WTC11 (cell line): Measurements from ENCODE around the gene CDH2. TPM values are rescaled to one million over a fixed set of nuclear protein-coding genes. Genes with fewer than 3 reads are reported as not detected.

Source experiments
- ATAC-seq: fragments of 200-7000 bp; cut with Tn5 transposase; 2 replicates; pipeline ENCODE4 v1.10.0; 2021; ENCODE audit warnings: mild to moderate bottlenecking, moderate library complexity
- CTCF ChIA-PET: fragments of 300-600 bp; sonication (Branson Sonifier 250); formaldehyde crosslinking; loops from one replicate; lab custom pipeline; 2021; ENCODE audit warnings: antibody characterized with exemption; lab: Charles Lee
- POLR2A ChIA-PET: fragments of 350-600 bp; sonication (Branson Sonifier 250); formaldehyde crosslinking; loops from one replicate; lab custom pipeline; 2021; ENCODE audit warnings: antibody characterized with exemption; lab: Charles Lee
- DNase-seq: peaks from one replicate; pipeline ENCODE4 v3.0.0; 2021; ENCODE audit warnings: low spot score
- H3K27ac Mint-ChIP-seq: 2 replicates; pipeline ENCODE4 v1.8.0; 2021; ENCODE audit warnings: mixed read lengths
- H3K27me3 Mint-ChIP-seq: 2 replicates; pipeline ENCODE4 v1.8.0; 2021; ENCODE audit warnings: low read depth, mild to moderate bottlenecking, moderate library complexity, mixed read lengths
- H3K36me3 Mint-ChIP-seq: 2 replicates; pipeline ENCODE4 v1.8.0; 2021; ENCODE audit warnings: mixed read lengths
- H3K4me1 Mint-ChIP-seq: 2 replicates; pipeline ENCODE4 v1.8.0; 2022; ENCODE audit warnings: mixed read lengths
- H3K4me3 Mint-ChIP-seq: 2 replicates; pipeline ENCODE4 v1.8.0; 2021; ENCODE audit warnings: mild to moderate bottlenecking, moderate library complexity, mixed read lengths
- H3K9me3 Mint-ChIP-seq: 2 replicates; pipeline ENCODE4 v1.8.0; 2021; ENCODE audit warnings: mixed read lengths
- AR ChIP-seq: fragments of 250-450 bp; sonication (Bioruptor Pico); IDR thresholded peaks from 2 replicates; pipeline ENCODE4 v1.9.0; 2021; ENCODE audit warnings: mild to moderate bottlenecking
- CDX4 ChIP-seq: fragments of 250-450 bp; sonication (Bioruptor Pico); IDR thresholded peaks from 2 replicates; pipeline ENCODE4 v1.9.0; 2021; ENCODE audit warnings: moderate library complexity, mild to moderate bottlenecking, inconsistent platforms, borderline replicate concordance
- ELF4 ChIP-seq: sonication (generic); formaldehyde crosslinking; IDR thresholded peaks from 2 replicates; pipeline ENCODE4 v1.8.1; 2022; ENCODE audit warnings: low read depth, mild to moderate bottlenecking, moderate library complexity, missing genetic modification reagents
- EMX1 ChIP-seq: fragments of 250-450 bp; sonication (Bioruptor Pico); IDR thresholded peaks from 2 replicates; pipeline ENCODE4 v1.8.0; 2021; ENCODE audit warnings: mild to moderate bottlenecking
- FOXJ3 ChIP-seq: sonication (generic); formaldehyde crosslinking; IDR thresholded peaks from 2 replicates; pipeline ENCODE4 v1.9.0; 2021; ENCODE audit warnings: missing genetic modification reagents, mild to moderate bottlenecking, borderline replicate concordance
- FOXP1 ChIP-seq: sonication (generic); formaldehyde crosslinking; IDR thresholded peaks from 2 replicates; pipeline ENCODE4 v1.8.0; 2022; ENCODE audit warnings: missing genetic modification reagents, mild to moderate bottlenecking, moderate library complexity, borderline replicate concordance
- GABPB1 ChIP-seq: sonication (generic); formaldehyde crosslinking; IDR thresholded peaks from 2 replicates; pipeline ENCODE4 v1.8.1; 2023; ENCODE audit warnings: mild to moderate bottlenecking, missing genetic modification reagents
- HMGA2 ChIP-seq: fragments of 250-450 bp; sonication (Bioruptor Pico); IDR thresholded peaks from 2 replicates; pipeline ENCODE4 v1.4.0; 2021; ENCODE audit warnings: mild to moderate bottlenecking, moderate library complexity
- KAT7 ChIP-seq: sonication (generic); formaldehyde crosslinking; IDR thresholded peaks from 2 replicates; pipeline ENCODE4 v1.8.1; 2023; ENCODE audit warnings: missing genetic modification reagents, mild to moderate bottlenecking, borderline replicate concordance
- NFE2L1 ChIP-seq: sonication (generic); formaldehyde crosslinking; IDR thresholded peaks from 2 replicates; pipeline ENCODE4 v1.8.1; 2023; ENCODE audit warnings: missing genetic modification reagents
- NR2C2 ChIP-seq: sonication (generic); formaldehyde crosslinking; IDR thresholded peaks from 2 replicates; pipeline ENCODE4 v1.8.0; 2022; ENCODE audit warnings: mild to moderate bottlenecking, missing genetic modification reagents
- OVOL2 ChIP-seq: fragments of 250-450 bp; sonication (Bioruptor Pico); IDR thresholded peaks from 2 replicates; pipeline ENCODE4 v1.9.0; 2021; ENCODE audit warnings: mild to moderate bottlenecking, borderline replicate concordance
- SMAD3 ChIP-seq: sonication (generic); formaldehyde crosslinking; IDR thresholded peaks from 2 replicates; pipeline ENCODE4 v1.8.0; 2022; ENCODE audit warnings: missing genetic modification reagents, mild to moderate bottlenecking, borderline replicate concordance
- SOX15 ChIP-seq: fragments of 250-450 bp; sonication (Bioruptor Pico); IDR thresholded peaks from 2 replicates; pipeline ENCODE4 v1.9.0; 2021; ENCODE audit warnings: mild to moderate bottlenecking
- STAT6 ChIP-seq: sonication (generic); formaldehyde crosslinking; conservative IDR thresholded peaks from 2 replicates; pipeline ENCODE4 v1.8.1; 2023; ENCODE audit warnings: mild to moderate bottlenecking, low read depth, missing genetic modification reagents, moderate library complexity
- TCF7 ChIP-seq: sonication (generic); formaldehyde crosslinking; IDR thresholded peaks from 2 replicates; pipeline ENCODE4 v1.8.0; 2022; ENCODE audit warnings: mild to moderate bottlenecking, low read depth, missing genetic modification reagents, moderate library complexity
- ZBTB21 ChIP-seq: sonication (generic); formaldehyde crosslinking; IDR thresholded peaks from 2 replicates; pipeline ENCODE4 v1.8.1; 2023; ENCODE audit warnings: mild to moderate bottlenecking, missing genetic modification reagents, borderline replicate concordance
- ZMAT4 ChIP-seq: fragments of 250-450 bp; sonication (Bioruptor Pico); IDR thresholded peaks from 2 replicates; pipeline ENCODE4 v1.9.0; 2021; ENCODE audit warnings: mild to moderate bottlenecking
- ZNF232 ChIP-seq: sonication (generic); formaldehyde crosslinking; IDR thresholded peaks from 2 replicates; pipeline ENCODE4 v1.8.0; 2022; ENCODE audit warnings: mild to moderate bottlenecking, missing genetic modification reagents
- ZNF425 ChIP-seq: fragments of 250-450 bp; sonication (Bioruptor Pico); conservative IDR thresholded peaks from 2 replicates; pipeline ENCODE4 v1.9.0; 2021; ENCODE audit warnings: mild to moderate bottlenecking
- total RNA-seq: library from RNA; stranded (reverse); gene quantifications from 3 replicates; pipeline ENCODE4 v1.2.3, GENCODE V29; 2021

Gene CDH2
- total RNA-seq, 1 experiment from 2014 or later = 17.3 TPM

GRCh38 chr18:28015671-28016070, 161.3 kb downstream of the CDH2 start (continued):
- TF ChIP-seq OVOL2 (CRISPR knock-in tag) (no peak), TCF7 (CRISPR knock-in tag) (no peak)

- ChIA-PET CTCF (interaction anchor here (1.2 kb wide), 2 partner anchors 13 to 25 kb away, joined by 3 to 4 read pairs; no protein-coding TSS in a partner anchor), POLR2A (no interaction called here)
- no peak for TF ChIP-seq AR (CRISPR knock-in tag)
- TF ChIP-seq ELF4 = no peak
- TF ChIP-seq ZBTB21 = no peak
- TF ChIP-seq HMGA2 (CRISPR knock-in tag) = no peak
- no peak for TF ChIP-seq SOX15 (CRISPR knock-in tag)
- TF ChIP-seq EMX1 (CRISPR knock-in tag) = no peak
- TF ChIP-seq CDX4 = no peak
- no peak for TF ChIP-seq ZNF232 (CRISPR knock-in tag)
- TF ChIP-seq NFE2L1 (CRISPR knock-in tag) = no peak
- TF ChIP-seq ZNF425 (CRISPR knock-in tag) = no peak
- no peak for TF ChIP-seq SMAD3 (CRISPR knock-in tag)
- no peak for TF ChIP-seq OVOL2 (CRISPR knock-in tag)
- no peak for TF ChIP-seq ZMAT4
- no peak for TF ChIP-seq NR2C2 (CRISPR knock-in tag)
- TF ChIP-seq KAT7 (CRISPR knock-in tag) = no peak
- no peak for TF ChIP-seq FOXJ3
- DNase-seq (no peak), ATAC-seq (no peak)
- Mint-ChIP-seq H3K4me1 (peaks cover 5% of the 10 kb centered on the region), H3K27ac (no peak overlapping the region), H3K4me3 (no peak overlapping the region), H3K36me3 (no peaks in the 10 kb centered on the region), H3K9me3 (no peaks in the 10 kb centered on the region), H3K27me3 (no peaks in the 10 kb centered on the region)
Observed at GRCh38 chr18:28013066-28013465, 163.9 kb downstream of the CDH2 start.

- DNase-seq (no peak), ATAC-seq (no peak)
- Mint-ChIP-seq H3K36me3 (no peaks in the 10 kb centered on the region), H3K27me3 (no peaks in the 10 kb centered on the region), H3K27ac (no peak overlapping the region), H3K9me3 (no peaks in the 10 kb centered on the region), H3K4me1 (peaks cover 5% of the 10 kb centered on the region), H3K4me3 (no peak overlapping the region)
- no peak for TF ChIP-seq STAT6 (CRISPR knock-in tag)
- TF ChIP-seq FOXP1 (CRISPR knock-in tag) = no peak
- no peak for TF ChIP-seq CDX4
- TF ChIP-seq GABPB1 (CRISPR knock-in tag) = no peak
- ChIA-PET POLR2A (no interaction called here), CTCF (interaction anchor here (1.2 kb wide), 1 partner anchor 25 kb away, joined by 3 read pairs; no protein-coding TSS in a partner anchor)
Observed at GRCh38 chr18:28012336-28012735, 164.6 kb downstream of the CDH2 start.
